Astrocyte (in vitro differentiated cells and primary cell): Measurements from ENCODE around the gene SLC12A8.

Experiments used
- EZH2 ChIP-seq: IDR thresholded peaks from 2 replicates; pipeline ENCODE4 v1.6.1; 2012; ENCODE audit warnings: mild to moderate bottlenecking, low read length, inconsistent platforms; ENCODE audit not compliant: insufficient read depth
- TF ChIP-seq, protein P1 (sequence below): IDR thresholded peaks from 2 replicates; pipeline ENCODE4 v1.5.1; 2011; ENCODE audit warnings: low read depth, mild to moderate bottlenecking, inconsistent platforms, low read length, moderate library complexity; ENCODE audit not compliant: insufficient read depth

DNA sequence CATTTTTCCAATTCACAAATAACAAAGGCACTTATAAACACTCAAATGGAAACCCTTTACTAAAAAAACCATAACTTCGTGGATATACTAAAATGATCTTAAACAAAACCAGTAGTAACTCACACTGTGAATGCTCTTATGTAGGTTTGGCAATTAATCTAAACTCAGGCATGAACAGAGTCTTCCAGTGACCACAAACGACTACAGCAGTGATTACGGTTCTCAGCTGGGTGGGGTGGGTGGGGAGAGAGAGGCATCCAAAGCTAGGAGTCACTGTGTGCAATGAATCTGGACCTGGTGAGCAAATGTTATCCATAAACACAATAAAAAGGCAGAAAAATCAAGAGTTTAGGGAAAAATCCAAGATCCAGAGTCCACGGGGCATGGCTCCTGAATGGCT, 21.3 kb downstream of the SLC12A8 start:
- TF ChIP-seq, protein P1, sequence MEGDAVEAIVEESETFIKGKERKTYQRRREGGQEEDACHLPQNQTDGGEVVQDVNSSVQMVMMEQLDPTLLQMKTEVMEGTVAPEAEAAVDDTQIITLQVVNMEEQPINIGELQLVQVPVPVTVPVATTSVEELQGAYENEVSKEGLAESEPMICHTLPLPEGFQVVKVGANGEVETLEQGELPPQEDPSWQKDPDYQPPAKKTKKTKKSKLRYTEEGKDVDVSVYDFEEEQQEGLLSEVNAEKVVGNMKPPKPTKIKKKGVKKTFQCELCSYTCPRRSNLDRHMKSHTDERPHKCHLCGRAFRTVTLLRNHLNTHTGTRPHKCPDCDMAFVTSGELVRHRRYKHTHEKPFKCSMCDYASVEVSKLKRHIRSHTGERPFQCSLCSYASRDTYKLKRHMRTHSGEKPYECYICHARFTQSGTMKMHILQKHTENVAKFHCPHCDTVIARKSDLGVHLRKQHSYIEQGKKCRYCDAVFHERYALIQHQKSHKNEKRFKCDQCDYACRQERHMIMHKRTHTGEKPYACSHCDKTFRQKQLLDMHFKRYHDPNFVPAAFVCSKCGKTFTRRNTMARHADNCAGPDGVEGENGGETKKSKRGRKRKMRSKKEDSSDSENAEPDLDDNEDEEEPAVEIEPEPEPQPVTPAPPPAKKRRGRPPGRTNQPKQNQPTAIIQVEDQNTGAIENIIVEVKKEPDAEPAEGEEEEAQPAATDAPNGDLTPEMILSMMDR, result no peak
- TF ChIP-seq EZH2, result no peak
